Prostate gland (tissue), 2 donors: ENCODE results near the gene UPF3A.

ENCODE experiments used
- POLR2A ChIP-seq: fragments of 450-650 bp; IDR thresholded peaks from one replicate; pipeline ENCODE4 v1.6.1; 2016; ENCODE audit warnings: antibody characterized with exemption, mild to moderate bottlenecking
- POLR2AphosphoS5 ChIP-seq: sonication (generic); formaldehyde crosslinking; IDR thresholded peaks from one replicate; pipeline ENCODE4 v1.6.1; 2017; ENCODE audit warnings: antibody characterized with exemption
- TF ChIP-seq, protein P1 (sequence below), 4 experiments: fragments of 200-600 bp in 2 of 4; fragments of 450-650 bp in 2 of 4; sonication (generic) in 2 of 4; IDR thresholded peaks; 1 replicate in 3 of 4; 2 replicates in 1 of 4; pipeline ENCODE4 v1.5.1; 2016 to 2019; ENCODE audit warnings: antibody characterized with exemption in 4 of 4, mild to moderate bottlenecking in 2 of 4, moderate library complexity in 2 of 4

DNA sequence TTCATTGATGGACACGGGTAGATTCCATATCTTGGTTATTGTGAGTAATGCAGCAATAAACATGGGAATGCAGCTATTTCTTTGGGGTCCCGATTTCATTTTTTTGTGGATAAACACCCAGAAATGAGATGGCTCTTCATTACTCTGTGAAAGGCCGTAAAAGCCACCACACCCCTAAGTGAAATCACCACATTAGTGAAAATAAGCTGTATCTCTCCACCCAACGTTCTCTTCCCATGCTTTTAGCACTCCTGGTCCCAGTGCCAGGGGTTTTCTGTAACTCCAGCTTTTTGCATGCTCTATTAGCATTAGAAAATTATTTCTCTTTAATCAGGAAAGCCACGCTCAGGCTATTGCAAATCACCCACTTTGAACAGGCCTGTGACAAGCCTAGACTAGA lies 48.7 kb downstream of the UPF3A start:
- TF ChIP-seq, protein P1, sequence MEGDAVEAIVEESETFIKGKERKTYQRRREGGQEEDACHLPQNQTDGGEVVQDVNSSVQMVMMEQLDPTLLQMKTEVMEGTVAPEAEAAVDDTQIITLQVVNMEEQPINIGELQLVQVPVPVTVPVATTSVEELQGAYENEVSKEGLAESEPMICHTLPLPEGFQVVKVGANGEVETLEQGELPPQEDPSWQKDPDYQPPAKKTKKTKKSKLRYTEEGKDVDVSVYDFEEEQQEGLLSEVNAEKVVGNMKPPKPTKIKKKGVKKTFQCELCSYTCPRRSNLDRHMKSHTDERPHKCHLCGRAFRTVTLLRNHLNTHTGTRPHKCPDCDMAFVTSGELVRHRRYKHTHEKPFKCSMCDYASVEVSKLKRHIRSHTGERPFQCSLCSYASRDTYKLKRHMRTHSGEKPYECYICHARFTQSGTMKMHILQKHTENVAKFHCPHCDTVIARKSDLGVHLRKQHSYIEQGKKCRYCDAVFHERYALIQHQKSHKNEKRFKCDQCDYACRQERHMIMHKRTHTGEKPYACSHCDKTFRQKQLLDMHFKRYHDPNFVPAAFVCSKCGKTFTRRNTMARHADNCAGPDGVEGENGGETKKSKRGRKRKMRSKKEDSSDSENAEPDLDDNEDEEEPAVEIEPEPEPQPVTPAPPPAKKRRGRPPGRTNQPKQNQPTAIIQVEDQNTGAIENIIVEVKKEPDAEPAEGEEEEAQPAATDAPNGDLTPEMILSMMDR (IDR thresholded peaks at IDR 0.05) = no peak
- no peak for TF ChIP-seq POLR2A
- no peak for TF ChIP-seq POLR2AphosphoS5
